Adrenal gland (tissue), 5 donors: ENCODE results near the gene TAAR5.

Source experiments
- POLR2A ChIP-seq, 2 donors: fragments of 450-650 bp; IDR thresholded peaks; one replicate each; pipeline ENCODE4 v1.6.1; 2017; ENCODE audit warnings: antibody characterized with exemption in 2 of 2, mild to moderate bottlenecking in 2 of 2, moderate library complexity in 1 of 2
- TF ChIP-seq, protein P1 (sequence below), 6 experiments: fragments of 450-650 bp in 4 of 6; fragments of 200-600 bp in 2 of 6; sonication (generic) in 1 of 6; IDR thresholded peaks; 1 replicate in 5 of 6; 2 replicates in 1 of 6; pipeline versions ENCODE4 v1.5.1 to v1.8.0; 2016 to 2021; ENCODE audit warnings: antibody characterized with exemption in 6 of 6, mild to moderate bottlenecking in 2 of 6, moderate library complexity in 1 of 6
- donor health status: DM: no; HTN: no; CAD: no.

DNA sequence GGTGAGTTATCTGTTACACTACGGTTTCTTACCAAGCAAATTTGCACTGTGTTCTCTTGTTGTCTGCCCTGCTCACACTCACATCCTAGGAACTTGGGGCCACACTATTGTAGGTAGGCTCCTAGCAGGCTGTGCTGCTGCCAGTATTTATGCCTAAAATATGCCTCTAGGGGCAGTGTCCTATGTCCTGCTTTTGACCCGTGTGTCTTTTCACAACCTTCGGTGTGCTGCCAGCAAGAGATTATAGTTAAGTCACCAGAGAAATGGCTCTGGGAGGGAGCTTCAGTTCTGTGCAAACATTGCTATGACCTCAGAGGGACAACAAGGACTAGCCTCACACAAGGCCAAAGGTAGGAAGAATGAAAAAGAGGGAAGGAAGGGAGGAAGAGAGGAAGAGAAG, 8.9 kb upstream of the TAAR5 start:
- TF ChIP-seq, protein P1, sequence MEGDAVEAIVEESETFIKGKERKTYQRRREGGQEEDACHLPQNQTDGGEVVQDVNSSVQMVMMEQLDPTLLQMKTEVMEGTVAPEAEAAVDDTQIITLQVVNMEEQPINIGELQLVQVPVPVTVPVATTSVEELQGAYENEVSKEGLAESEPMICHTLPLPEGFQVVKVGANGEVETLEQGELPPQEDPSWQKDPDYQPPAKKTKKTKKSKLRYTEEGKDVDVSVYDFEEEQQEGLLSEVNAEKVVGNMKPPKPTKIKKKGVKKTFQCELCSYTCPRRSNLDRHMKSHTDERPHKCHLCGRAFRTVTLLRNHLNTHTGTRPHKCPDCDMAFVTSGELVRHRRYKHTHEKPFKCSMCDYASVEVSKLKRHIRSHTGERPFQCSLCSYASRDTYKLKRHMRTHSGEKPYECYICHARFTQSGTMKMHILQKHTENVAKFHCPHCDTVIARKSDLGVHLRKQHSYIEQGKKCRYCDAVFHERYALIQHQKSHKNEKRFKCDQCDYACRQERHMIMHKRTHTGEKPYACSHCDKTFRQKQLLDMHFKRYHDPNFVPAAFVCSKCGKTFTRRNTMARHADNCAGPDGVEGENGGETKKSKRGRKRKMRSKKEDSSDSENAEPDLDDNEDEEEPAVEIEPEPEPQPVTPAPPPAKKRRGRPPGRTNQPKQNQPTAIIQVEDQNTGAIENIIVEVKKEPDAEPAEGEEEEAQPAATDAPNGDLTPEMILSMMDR (IDR thresholded peaks at IDR 0.05), result no peak
- no peak for TF ChIP-seq POLR2A (IDR thresholded peaks at IDR 0.05)
